Adrenal gland (tissue), 12 donors: ENCODE measurements around the gene NEUROD6. TPM values are rescaled to one million over a fixed set of nuclear protein-coding genes. Genes with fewer than 3 reads are reported as not detected.

Source experiments
- DNase-seq, 7 donors: peaks; one replicate each; pipeline ENCODE4 v3.0.0-alpha.2; 2019 to 2020
- H3K27ac ChIP-seq, 5 donors: fragments of 200-600 bp; sonication (generic) in 4 of 5; 1 replicate in 3 of 5; 2 replicates in 2 of 5; pipeline versions ENCODE4 v1.5.1 to v1.8.0; 2016 to 2020; ENCODE audit warnings: mild to moderate bottlenecking in 1 of 5
- H3K27me3 ChIP-seq: fragments of 200-600 bp; 2 replicates; pipeline ENCODE4 v1.8.0; 2021
- H3K36me3 ChIP-seq, 2 donors: fragments of 200-600 bp; replicated peaks in 1 of 2; 1 replicate in 1 of 2; 2 replicates in 1 of 2; pipeline versions ENCODE4 v1.5.1 to v1.8.0; 2018 to 2022
- H3K4me1 ChIP-seq, 2 donors: fragments of 200-600 bp; replicated peaks in 1 of 2; 1 replicate in 1 of 2; 2 replicates in 1 of 2; pipeline versions ENCODE4 v1.5.1 to v1.8.0; 2018 to 2021
- H3K4me3 ChIP-seq, 4 donors: fragments of 200-600 bp; sonication (generic) in 3 of 4; one replicate each; pipeline ENCODE4 v1.5.1; 2016 to 2018
- H3K9me3 ChIP-seq, 3 donors: fragments of 200-600 bp; sonication (generic) in 1 of 3; replicated peaks in 1 of 3; 1 replicate in 2 of 3; 2 replicates in 1 of 3; pipeline versions ENCODE4 v1.5.1 to v1.8.0; 2016 to 2021
- POLR2A ChIP-seq, 2 donors: fragments of 450-650 bp; IDR thresholded peaks; one replicate each; pipeline ENCODE4 v1.6.1; 2017; ENCODE audit warnings: antibody characterized with exemption in 2 of 2, mild to moderate bottlenecking in 2 of 2, moderate library complexity in 1 of 2
- WGBS, 4 donors: extraction: QIAGEN DNeasy Blood & Tissue Kit in 2 of 4; methylation state at CpG; one replicate each; pipeline versions ENCODE4 v1.1.5 to v1.1.7; 2013 to 2017; 5-methylcytosine and 5-hydroxymethylcytosine counted together
- intact Hi-C, 2 donors: fragments of 100-400 bp; cut with DNase I; formaldehyde crosslinking; loops; one replicate each; pipeline versions ENCODE4 v1.14.1 to v1.15.0; 2022 to 2023
- polyA plus RNA-seq, 3 donors: library from polyadenylated mRNA; stranded (reverse); fragments of 200-250 nt in 2 of 3; fragments of 350-450 nt in 1 of 3; fragmentation: Illumina TruSeq in 1 of 3; extraction: RNeasy Lipid Tissue Mini Kit (QIAGEN cat#74804) in 1 of 3; gene quantifications; one replicate each; pipeline ENCODE4 v1.2.3, GENCODE V29; 2013 to 2014
- total RNA-seq, 9 donors: library from RNA; depleted of rRNA in 4 of 9; stranded (reverse); fragments of >200 nt in 4 of 9; fragments of 120-200 nt in 1 of 9; fragmentation: NEBNext Ultra II Directional in 1 of 9; extraction: Animal tissue kit (Norgen Biotek cat#: 25700) in 1 of 9; gene quantifications; one replicate each; pipeline versions ENCODE4 v1.1.0 to v1.2.4, GENCODE V29; 2013 to 2023
- TF ChIP-seq, protein P1 (sequence below), 6 experiments: fragments of 450-650 bp in 4 of 6; fragments of 200-600 bp in 2 of 6; sonication (generic) in 1 of 6; IDR thresholded peaks; 1 replicate in 5 of 6; 2 replicates in 1 of 6; pipeline versions ENCODE4 v1.5.1 to v1.8.0; 2016 to 2021; ENCODE audit warnings: antibody characterized with exemption in 6 of 6, mild to moderate bottlenecking in 2 of 6, moderate library complexity in 1 of 6
- donor health status: healthy with polysubstance abuse.
- donor health status: Bipolar disorder and iron deficiency.
- donor health status: DM: yes; HTN: yes; CAD: no.
- donor health status: DM: no; HTN: no; CAD: no.
- donor health status: DM: no; HTN: no; CAD: no.
- donor health status: DM: yes; HTN: yes; CAD: no.

The NEUROD6 gene
- total and polyA plus RNA-seq, 12 donors = not detected

DNA sequence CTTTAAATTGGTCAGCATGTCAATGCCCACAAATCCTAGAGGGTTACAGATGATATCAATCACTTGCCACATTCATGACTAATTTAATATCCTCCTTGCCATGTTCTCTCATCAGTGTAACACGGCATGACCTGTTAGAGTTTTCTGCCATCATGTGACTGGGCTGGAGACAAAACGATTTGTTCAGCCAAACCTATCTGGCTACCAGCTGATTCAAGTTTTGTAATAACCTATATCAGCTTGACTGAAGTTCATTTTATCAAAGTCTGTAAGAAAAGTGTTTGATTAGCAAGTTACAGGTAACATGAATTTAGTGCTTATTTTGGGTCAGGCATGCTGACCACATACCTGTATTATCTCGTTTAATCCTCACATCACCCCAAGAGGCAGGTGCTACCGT lies 25.7 kb downstream of the NEUROD6 start:
- no peaks in the 10 kb centered on the region for H3K27me3 ChIP-seq
- H3K4me3 ChIP-seq = no peak overlapping the region
- intact Hi-C loops = no loop called here
- H3K9me3 ChIP-seq = no peaks in the 10 kb centered on the region
- no peaks in the 10 kb centered on the region for H3K4me1 ChIP-seq
- 55 to 65% (median 62%) methylated on average over 4 of the region's 4 CpGs for WGBS, 4 donors
- no peaks in the 10 kb centered on the region for H3K36me3 ChIP-seq
- DNase-seq = no peak
- TF ChIP-seq POLR2A (IDR thresholded peaks at IDR 0.05) = no peak
- TF ChIP-seq, protein P1, sequence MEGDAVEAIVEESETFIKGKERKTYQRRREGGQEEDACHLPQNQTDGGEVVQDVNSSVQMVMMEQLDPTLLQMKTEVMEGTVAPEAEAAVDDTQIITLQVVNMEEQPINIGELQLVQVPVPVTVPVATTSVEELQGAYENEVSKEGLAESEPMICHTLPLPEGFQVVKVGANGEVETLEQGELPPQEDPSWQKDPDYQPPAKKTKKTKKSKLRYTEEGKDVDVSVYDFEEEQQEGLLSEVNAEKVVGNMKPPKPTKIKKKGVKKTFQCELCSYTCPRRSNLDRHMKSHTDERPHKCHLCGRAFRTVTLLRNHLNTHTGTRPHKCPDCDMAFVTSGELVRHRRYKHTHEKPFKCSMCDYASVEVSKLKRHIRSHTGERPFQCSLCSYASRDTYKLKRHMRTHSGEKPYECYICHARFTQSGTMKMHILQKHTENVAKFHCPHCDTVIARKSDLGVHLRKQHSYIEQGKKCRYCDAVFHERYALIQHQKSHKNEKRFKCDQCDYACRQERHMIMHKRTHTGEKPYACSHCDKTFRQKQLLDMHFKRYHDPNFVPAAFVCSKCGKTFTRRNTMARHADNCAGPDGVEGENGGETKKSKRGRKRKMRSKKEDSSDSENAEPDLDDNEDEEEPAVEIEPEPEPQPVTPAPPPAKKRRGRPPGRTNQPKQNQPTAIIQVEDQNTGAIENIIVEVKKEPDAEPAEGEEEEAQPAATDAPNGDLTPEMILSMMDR (IDR thresholded peaks at IDR 0.05) = no peak
- H3K27ac ChIP-seq = no peak overlapping the region

DNA sequence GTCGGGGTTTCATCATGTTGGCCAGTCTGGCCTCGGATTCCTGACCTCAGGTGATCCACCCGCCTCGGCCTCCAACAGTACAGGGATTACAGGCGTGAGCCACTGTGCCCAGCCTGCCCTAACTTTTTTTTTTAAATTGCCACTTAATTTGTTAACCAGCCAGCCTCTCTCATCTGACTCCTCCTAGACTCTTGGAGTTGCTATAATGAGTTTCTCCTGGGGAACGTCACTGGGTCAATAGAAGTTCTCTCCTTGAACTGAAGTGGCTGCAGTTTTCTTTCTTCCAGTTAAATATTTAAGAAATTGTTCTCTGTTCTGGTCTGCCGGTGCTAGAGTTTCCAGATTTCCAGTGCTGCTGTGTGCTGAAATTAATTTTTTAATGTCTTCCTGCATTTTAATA lies 27.6 kb downstream of the NEUROD6 start:
- TF ChIP-seq, protein P1 (IDR thresholded peaks at IDR 0.05) = no peak
- TF ChIP-seq POLR2A (IDR thresholded peaks at IDR 0.05) = no peak
- WGBS, 4 donors = 72 to 80% (median 75%) methylated on average over 7 of the region's 7 CpGs
- Histone ChIP-seq H3K27me3 (no peaks in the 10 kb centered on the region), H3K36me3 (no peaks in the 10 kb centered on the region), H3K4me3 (no peak overlapping the region), H3K9me3 (no peaks in the 10 kb centered on the region), H3K4me1 (no peaks in the 10 kb centered on the region), H3K27ac (no peak overlapping the region)
- intact Hi-C loops = no loop called here
- DNase-seq = no peak

DNA sequence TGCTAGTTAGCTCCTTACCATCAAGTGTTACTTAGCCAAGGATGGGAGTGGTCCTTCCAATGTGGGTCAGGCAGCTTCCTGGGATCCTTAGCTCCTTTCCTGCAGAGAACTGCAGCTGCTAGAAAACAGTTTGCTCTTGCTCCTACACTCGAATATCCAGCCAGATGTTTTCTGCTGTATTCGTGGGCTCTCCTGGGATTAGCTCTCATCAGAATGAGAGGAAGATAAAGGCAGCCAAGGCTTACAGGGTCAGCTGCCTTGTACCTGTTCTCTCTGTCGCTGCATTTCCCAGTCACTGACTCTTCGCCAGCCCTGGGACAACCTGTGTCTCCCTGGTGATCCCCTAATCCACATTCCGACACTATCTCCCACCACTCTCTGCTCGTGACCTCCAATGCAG lies 29.0 kb downstream of the NEUROD6 start:
- WGBS, 4 donors = 39 to 52% (median 44%) methylated on average over 6 of the region's 6 CpGs
- no peak for DNase-seq
- no peak overlapping the region for H3K4me3 ChIP-seq
- TF ChIP-seq POLR2A (IDR thresholded peaks at IDR 0.05) = no peak
- TF ChIP-seq, protein P1 (IDR thresholded peaks at IDR 0.05) = no peak
- H3K9me3 ChIP-seq = no peaks in the 10 kb centered on the region
- no peaks in the 10 kb centered on the region for H3K27me3 ChIP-seq
- no peaks in the 10 kb centered on the region for H3K36me3 ChIP-seq
- no peaks in the 10 kb centered on the region for H3K4me1 ChIP-seq
- intact Hi-C loops = no loop called here
- no peak overlapping the region for H3K27ac ChIP-seq

DNA sequence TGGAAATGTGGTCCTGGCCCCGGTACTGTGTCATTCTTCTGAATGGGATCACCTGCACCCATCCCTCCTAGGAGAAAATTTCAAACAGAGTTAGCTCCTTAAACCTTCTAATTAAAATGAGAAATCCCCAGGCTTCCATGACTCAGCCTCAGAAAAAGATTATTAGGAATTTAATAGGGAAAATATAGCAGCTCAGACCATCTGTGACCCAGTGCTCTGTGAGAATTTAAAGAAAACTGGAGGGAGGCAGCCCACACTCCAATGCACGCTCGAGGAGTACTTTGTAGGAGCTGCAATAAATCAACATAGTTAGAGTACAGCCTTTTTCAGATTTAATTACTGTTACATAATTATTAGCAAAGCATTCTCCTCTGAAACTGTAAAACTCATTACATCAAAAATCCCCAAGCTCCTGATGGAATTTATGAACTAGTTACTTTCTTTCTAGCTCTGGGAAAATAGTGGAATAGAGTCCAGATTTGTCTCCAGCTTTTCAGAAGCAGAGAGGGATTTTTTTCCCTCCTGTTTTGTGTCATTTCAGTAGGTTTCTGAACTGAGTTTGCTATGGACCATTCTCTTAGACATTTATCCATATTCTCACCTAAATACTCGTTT lies 30.1 kb downstream of the NEUROD6 start:
- no peak for DNase-seq
- intact Hi-C loops = no loop called here
- H3K27ac ChIP-seq = no peak overlapping the region
- no peak for TF ChIP-seq POLR2A (IDR thresholded peaks at IDR 0.05)
- TF ChIP-seq, protein P1 (IDR thresholded peaks at IDR 0.05) = no peak
- no peaks in the 10 kb centered on the region for H3K36me3 ChIP-seq
- H3K4me1 ChIP-seq = no peaks in the 10 kb centered on the region
- H3K4me3 ChIP-seq = no peak overlapping the region
- no peaks in the 10 kb centered on the region for H3K27me3 ChIP-seq
- H3K9me3 ChIP-seq = no peaks in the 10 kb centered on the region
- WGBS, 4 donors = 43 to 51% (median 47%) methylated on average over 4 of the region's 4 CpGs
